Stimulated activated CD4-positive, alpha-beta T cell treated with anti-CD3 and anti-CD28 coated beads, Interleukin-1b, Interleukin-23, amount 100 ng/mL, for 4 hours (primary cell): ENCODE data around the gene VRK2.

Experiments
- DNase-seq, 2 donors: peaks; one replicate each; pipeline ENCODE4 v3.0.0-alpha.2; 2020; ENCODE audit warnings: low read depth in 2 of 2

VRK2 gene

GRCh38 chr2:58046585-58047372, at the start of gene VRK2:
Gene VRK2, plus strand, starts transcription at chr2:58046806. Its CDS starts 2,026 bp downstream, at chr2:58048832.
- DNase-seq = peak; percentile 70 to 73

- DNase-seq = no peak
Observed at GRCh38 chr2:58006256-58006951, 40.2 kb upstream of the VRK2 start.

DNA sequence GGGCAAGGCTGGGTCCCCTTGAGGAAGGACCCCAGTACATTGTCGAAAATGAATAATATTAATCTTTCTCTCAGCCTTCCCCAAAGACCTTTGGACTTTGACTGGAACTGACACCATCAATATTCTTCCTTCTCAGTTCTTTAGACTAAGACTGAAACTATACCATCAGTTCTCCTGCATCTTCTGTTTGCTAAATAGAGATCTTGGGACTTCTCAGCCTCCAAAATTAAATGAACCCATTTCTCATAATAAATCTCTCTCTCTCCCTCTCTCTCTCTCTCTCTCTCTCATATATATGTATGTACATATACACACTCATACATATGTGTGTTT, 39.7 kb upstream of the VRK2 start:
- DNase-seq = no peak

DNA sequence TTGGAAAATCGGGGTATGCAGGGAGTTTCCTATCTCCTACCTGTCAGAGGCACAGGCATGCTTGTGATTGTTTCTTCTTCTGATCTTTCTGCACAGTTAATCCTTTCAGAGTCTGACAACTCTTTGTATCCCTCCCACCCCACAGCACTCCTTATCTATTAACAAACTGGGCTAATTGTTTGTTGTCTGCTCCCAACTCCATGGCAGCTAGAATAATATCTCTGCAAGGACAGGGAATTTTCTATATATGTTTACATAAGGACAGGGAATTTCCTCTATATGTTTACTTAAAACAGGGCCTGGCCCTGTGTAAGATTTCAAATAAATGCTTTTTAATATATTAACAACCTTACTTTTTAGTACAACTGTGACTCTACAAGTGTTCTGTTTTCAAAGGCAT, 36.0 kb upstream of the VRK2 start:
- DNase-seq = no peak

- DNase-seq = no peak
Observed at GRCh38 chr2:58019229-58019628, 27.4 kb upstream of the VRK2 start.

DNA sequence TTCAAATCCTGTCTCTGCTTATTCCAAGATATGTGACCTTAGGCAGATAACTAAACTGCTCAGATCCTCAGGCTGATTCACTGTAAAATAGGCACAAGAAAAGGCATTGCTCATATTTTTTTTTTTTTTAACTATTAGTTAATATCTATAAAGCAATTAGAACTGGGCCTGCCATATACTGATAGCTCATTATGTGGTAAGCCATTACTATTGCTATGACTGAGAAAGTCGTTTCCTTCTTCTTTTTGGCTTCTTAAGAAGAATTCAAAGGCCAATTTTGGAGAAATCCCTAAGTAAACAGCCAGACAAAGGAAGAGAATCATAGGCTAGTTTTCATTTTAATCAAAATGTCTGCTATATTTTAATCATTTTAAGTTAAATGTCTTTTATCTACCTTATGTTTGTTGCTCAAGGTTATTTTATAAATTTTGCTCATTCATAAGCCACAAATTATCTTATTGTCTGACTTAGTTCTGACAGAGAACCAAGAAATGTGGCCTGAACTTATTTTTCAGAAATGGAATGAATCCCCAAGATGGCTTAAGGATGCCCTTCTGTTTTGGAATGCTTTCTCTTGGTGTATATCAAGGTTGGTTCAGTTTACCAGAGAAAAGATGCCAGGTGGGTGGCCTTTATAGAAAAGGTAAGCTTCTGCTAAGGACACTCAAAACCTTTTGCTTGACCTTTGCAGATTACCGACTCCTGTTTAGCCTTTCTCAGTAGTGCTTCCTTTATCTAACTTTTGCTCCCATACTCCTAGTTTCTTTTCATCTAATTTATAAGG, 21.3 kb upstream of the VRK2 start:
- no peak for DNase-seq

DNA sequence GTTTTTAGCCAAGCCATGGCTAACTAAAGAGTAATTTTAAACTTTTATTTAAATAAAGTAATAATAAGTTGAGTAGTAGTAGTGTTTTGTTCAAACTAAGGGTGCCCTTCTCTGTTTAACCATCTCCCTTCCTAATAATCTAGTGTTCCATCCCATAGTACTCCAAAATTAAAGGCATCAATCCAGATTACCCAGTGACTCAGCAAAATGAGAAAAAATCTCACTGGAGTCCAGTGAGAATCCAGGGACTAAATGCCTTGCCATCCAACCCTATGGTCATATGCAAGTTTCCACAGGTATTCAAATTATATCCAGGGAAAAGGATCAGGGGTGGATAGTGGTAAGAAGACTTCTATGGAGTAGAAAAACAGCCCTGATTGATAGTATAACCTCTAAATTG, 19.6 kb upstream of the VRK2 start:
- DNase-seq = no peak

DNA sequence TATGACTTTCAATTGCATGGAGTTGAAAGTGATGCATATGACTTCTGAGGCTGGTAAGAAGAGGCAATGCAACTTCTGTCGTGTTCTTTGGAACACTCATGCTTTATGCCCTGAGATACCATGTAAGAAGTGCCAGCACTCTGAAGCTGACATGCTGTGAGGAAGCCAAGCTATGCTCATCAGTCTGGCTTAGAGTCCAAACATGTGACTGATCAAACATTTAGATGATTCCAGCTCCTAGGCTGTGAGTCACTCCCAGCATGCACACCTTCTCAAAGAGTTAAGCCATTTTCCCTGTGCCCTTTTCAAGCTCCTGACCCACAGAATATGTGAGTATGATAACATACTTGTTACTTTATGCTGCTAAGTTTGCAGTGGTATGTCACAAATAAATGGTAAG, 15.8 kb upstream of the VRK2 start:
- no peak for DNase-seq

DNA sequence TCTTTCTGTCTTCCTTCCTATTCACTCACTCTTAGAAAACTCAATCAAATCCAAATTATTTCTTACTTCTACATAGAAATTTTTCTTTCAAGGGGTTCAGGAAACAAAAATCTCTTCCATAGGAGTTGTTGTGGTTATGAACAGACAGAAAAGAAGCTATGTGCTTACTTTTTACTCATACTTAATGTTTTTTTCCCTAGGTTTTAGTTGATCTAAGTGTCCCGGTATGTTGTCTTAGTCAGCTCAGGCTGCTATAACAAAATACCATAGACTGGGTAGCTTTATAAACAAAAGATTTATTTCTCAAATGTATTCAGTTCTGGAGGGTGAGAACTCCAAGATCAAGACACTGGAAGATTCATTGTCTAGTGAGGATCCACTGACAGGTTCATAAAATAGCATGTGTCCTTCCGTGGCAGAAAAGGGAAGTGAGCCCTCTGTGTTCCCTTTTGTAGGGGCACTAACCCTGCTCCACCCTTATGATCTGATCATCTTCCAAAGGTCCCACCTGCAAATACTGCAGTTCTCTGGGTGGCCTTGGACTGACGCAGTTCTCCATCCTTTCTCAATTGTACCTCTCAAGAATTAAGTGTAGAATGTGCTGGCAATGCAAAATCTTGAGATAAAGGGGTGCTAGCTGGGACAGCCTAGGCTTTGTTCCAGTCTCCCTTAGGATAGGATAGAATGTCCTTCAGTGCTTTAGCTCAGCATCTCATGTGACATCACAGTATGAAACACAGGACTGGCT, 14.4 kb upstream of the VRK2 start:
- no peak for DNase-seq

DNA sequence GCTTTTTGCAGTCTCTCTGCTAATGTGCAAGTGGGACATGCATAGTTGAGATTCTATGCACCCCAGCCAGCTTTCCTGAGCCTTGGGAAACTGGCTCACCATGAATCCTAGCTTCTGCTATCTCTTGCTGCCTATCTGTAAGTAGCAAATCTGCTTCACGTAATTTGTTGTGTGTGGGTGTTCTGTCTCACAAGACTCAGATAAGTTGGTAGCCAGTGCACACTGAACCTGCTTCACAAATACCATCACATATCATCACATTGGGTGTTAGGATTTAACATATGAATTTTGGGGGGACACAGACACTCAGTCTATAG, 13.9 kb upstream of the VRK2 start:
- no peak for DNase-seq

- DNase-seq = no peak
Observed at GRCh38 chr2:58033530-58033929, 13.1 kb upstream of the VRK2 start.

GRCh38 chr2:58035352-58035751, 11.3 kb upstream of the VRK2 start:
- no peak for DNase-seq

DNA sequence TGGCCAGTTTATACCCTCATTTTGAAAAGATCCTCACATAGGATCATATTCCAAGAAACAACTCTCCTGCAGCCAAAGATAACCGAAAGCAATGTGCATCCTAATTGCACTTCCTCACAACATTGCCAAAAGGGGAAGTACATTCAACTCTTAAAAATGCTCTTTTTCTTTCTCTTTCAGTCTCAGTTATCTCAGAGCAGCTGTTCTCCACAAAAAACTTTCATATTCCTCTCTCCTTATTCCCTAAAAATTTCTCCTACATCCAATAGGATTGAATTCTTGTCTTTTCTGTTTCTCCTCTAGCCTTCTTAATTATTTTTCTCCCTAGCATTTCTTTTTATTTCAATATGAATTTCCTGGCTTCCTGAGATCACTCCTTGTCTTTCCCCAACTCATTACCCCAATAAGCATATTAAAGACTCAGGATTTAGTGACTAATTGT, 7.4 kb upstream of the VRK2 start:
- DNase-seq = no peak

DNA sequence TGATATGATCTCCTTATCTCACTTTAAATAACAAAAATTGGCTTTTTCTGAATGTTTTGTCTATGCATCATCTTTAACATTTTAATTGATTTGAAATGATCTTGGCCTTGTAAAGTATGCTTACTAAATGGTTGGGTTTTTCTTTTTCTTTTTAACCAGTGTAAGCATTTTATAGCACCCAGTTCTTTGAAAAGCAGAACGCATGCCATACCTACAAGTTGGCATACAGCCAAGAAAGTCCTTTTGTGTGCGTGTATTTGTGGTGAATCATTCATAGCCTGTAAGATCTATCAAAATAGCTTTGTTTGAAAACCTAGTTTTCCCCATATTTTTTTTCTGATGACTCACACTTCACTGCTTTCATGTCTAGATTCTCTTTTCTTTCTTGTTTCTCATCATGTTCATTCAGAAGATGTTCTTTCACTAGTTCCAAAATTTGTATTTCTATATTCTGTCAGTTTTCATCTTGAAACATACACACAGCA, 4.1 kb upstream of the VRK2 start:
- peak in 1 of 2 donors; percentile 24 for DNase-seq

GRCh38 chr2:58044145-58044544, 2.5 kb upstream of the VRK2 start:
- DNase-seq = no peak

DNA sequence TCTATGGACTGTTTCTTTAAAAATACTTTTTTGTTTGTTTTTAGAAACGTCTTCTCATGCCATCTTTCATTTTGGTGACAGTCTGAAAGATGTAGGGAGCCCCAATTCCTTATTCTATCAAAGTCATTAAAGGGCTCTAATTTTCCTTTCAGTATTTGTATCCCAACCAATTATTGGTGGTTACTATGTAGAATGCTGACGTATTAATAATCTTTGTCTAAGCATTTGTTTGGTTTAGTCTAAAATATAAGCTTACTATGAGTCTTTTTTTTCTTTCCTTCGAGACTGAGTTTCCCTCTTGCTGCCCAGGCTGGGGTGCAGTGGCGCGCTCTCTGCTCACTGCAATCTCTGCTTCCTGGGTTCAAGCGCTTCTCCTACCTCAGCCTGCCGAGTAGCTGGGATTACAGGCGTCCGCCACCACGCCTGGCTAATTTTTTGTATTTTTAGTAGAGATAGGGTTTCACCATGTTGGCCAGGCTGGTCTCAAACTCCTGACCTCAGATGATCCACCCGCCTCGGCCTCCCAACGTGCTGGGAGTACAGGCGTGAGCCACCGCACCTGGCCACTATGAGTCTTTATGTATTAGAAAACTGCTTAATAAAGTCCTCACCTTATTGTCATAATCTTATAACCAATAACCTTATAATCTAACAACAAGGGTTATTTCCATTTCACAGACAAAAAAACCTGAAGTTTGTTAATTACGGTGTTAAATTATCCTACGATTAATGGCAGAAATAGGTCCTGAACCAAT, 849 bp upstream of the VRK2 start:
- no peak for DNase-seq

DNA sequence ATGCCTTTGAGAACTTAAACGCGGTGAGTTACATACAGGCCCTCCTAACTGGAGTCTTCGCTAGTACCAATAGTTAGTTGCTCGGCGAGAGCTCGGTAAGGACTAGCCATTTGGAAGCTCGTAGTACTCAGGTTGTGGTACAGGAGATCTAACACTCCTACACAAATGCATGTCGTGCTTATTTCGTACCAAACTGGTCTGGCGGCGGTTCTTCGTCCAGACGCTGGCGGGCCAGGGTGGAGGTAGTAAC, 346 bp upstream of the VRK2 start:
- no peak for DNase-seq

DNA sequence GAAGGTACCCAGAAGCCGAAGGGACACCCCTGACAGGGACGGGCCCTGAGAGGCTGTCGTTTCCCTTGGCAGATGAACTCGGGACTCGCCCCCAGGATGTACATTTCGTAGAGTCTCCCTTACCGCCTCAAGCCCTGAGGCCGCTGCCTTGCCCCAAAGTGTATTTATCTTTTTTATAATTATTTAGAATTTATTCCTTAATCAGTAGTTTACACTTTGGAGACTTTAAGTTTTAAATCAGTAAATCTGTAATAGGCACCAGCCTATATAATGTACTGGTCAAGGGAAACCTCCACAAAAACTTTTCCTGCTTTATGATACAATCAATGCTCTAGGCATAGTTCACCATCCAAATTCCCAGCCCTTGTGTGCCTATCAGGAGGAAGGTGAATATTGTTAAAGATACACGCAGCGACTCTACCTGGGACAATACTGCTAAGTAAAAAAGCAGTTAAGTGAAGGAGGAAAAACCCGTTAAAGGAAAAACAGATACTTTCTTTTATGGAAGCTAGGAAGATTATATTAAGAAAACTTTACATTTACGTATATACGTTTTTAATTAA, 848 bp downstream of the VRK2 start:
- DNase-seq = no peak

GRCh38 chr2:58047961-58048360, 1.4 kb downstream of the VRK2 start:
- no peak for DNase-seq

DNA sequence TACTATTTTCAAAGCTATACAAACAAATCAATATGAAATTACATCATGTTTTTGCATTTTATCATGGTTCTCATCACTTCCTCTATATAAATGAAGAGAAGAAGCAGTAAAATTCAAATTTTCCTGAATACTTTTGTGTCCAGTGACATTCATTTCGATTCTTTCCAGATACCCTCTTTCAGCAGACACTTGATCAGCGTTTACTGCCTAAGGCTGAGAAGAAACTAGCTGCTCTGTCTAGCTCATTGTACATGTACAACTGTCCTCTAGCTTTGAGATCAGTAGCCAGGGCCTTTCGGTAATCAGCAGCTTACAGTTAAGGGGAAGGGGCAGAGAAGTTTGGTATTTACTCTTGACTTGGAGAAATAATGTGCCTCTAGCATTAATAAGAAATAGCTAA, 4.8 kb downstream of the VRK2 start:
- no peak for DNase-seq

DNA sequence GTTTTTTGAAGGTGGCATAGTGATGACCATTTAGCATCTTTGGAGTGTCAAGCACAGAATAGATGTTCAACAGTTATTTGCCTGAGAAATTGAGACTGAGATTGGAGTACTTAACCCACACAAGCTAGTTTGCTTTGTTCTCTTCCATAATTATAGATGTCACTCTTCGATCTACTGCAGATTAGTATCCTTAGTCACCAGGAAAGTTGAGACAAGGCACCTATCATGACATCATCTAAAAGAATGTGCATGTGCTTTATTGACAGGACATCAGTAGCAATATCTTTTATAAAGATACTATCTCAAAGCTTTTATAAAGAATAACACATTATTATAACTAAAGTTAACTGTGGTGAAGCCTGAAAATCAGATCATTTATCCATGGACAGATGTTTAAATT, 6.4 kb downstream of the VRK2 start:
- no peak for DNase-seq
